ENCODE results near the gene ABRACL.
"Not testable (repeated sequence)": the region's sequence is repeated elsewhere in the genome, so short reads cannot be mapped to it uniquely, and the experiment has no call there.

The ABRACL gene

DNA sequence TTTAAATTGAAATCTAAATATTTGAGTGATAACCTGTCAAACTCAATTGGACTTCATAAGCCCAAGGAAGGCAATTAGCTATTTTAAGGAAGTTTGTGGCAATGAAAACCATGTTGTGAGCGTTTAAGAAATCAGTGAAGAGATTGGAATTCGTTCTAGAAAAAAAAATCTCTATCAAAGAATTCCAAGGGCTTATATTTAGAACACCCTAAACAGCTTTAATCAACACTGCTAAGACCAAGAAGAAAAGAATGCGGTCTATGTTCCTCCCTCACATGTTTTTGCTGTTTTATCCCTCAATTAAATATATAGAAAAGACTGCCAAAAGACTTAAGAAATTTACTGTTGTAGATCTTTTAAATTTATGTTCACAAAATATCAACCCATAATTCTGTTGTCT lies 16.6 kb upstream of the ABRACL start:
- no peak for DNase-seq (ENCODE audit: low spot score)

- no peak for DNase-seq (ENCODE audit: low spot score)
Measured at GRCh38 chr6:139013185-139013800, 15.3 kb upstream of the ABRACL start.

DNA sequence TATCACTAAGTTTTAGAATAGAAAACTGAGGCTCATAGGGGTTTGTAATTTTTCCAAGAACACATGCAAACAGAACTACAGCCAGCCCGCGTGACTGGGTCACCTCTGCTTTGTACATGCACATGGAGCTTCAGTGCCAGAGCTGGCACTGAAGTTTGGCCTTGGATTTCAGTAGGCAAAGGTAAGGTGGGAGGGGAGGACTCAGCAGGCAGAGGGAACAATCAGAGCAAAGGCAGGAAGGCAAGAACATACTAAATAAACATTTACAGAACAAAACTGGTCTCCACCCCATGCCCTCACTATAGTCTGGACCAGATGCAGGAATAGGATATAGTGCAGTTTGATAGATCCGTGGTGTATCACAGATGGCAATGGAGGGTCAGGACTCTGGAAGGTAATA lies 13.6 kb upstream of the ABRACL start:
- DNase-seq (ENCODE audit: low spot score) = no peak

GRCh38 chr6:139016337-139017213 lies 12.0 kb upstream of the ABRACL start:
- no peak for DNase-seq (ENCODE audit: low spot score)

GRCh38 chr6:139017227-139017626 lies 11.3 kb upstream of the ABRACL start:
- no peak for DNase-seq (ENCODE audit: low spot score)

DNA sequence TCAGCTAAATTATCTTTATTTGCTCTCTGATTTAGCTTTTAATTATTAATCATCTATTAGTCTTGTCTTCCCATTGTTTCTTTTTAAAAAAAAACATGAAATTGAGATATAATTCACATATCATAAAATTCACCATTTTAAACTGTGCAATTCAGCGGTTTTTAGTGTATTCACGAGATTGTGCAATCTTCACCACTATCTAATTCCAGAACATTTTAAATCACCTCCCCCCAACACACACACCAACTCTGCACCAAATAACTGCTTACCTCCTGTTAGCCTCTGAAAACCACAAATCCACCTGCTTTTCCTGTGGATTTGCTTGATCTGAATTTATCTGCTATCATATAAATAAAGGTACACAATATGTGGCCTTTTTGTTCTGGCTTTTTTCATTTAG lies 8.8 kb upstream of the ABRACL start:
- DNase-seq (ENCODE audit: low spot score) = no peak

DNA sequence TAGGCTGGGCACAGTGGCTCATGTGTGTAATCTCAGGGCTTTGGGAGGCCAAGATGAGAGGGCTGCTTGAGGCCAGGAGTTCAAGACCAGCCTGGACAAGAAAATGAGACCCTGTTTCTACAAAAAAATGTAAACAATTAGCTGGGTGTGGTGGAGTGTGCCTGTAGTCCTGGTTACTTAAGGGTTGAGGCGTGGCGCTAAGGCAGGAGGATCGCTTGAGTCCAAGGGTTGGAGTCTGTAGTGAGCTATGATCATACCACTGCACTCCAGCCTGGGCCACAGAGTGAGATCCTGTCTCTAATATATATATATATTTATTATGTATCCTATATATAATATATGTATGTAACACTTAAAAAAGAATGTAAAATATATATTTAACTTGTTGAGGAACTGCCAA lies 7.9 kb upstream of the ABRACL start:
- no peak for DNase-seq (ENCODE audit: low spot score)

DNA sequence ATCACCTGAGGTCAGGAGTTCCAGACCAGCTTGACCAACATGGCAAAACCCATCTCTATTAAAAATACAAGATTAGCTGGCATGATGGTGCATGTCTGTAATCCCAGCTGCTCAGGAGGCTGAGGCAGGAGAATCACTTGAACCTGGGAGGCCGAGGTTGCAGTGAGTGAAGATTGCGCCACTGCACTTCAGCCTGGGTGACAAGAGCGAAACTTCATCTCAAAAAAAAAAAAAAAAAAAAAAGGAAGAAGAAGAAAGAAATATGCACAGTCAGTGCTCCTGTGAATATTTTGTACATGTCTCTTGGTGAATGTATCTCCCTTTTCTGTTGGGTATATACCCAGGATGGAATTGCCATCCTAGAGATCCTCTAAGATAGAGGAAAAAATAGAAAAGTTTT lies 3.1 kb upstream of the ABRACL start:
- DNase-seq (ENCODE audit: low spot score) = not testable (repeated sequence)

DNA sequence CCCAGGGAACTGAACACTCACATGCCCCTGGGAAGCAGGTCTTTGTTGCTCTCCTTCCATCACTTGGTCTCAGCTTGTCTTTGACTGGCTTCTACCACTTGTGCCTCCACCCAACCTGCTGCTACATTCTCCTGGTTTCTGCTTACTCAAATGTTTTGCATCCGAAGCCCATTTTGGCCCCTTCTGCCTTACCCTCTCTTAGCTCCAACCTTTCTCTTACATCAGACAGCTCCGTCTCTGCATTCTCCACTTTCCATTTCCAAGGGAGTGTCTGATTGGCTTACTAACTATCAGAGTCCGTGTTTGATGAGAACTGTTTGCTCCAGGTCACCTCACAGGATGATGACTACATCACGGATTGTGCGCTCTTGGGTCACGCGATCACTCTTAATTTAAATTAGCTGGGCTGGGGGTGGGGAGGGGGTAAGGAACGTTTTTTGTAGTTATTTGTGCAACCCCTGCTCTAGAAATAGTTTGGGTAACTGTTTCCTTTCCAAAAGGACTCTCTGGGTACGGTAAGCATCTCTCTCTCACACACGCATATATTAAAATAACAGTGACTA lies 844 bp upstream of the ABRACL start:
- no peak for DNase-seq (ENCODE audit: low spot score)

DNA sequence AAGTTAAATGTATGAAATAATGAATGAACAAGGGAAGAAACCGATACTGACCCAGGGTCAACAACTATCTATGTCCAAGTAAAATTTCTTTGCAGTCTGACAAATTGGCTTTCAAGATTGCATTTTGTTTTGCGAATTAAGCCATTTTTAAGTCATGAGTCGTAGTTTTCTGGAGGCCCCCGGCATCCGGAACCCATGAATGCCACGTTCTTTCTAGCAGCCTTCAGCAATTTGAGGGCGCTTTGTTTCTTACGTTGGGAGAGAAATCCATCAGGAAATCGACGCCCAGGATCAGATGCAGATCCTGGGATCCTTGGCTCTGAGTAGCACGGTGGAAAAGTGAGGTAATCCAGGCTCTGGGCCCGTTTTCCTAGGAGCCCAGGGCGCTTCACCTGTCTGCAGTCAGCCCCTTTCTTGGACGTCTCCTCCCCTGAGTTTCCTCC lies 309 bp upstream of the ABRACL start:
- peak; percentile 67 for DNase-seq (ENCODE audit: low spot score)

- no peak for DNase-seq (ENCODE audit: low spot score)
Measured at GRCh38 chr6:139029470-139030227, 1.1 kb downstream of the ABRACL start.

DNA sequence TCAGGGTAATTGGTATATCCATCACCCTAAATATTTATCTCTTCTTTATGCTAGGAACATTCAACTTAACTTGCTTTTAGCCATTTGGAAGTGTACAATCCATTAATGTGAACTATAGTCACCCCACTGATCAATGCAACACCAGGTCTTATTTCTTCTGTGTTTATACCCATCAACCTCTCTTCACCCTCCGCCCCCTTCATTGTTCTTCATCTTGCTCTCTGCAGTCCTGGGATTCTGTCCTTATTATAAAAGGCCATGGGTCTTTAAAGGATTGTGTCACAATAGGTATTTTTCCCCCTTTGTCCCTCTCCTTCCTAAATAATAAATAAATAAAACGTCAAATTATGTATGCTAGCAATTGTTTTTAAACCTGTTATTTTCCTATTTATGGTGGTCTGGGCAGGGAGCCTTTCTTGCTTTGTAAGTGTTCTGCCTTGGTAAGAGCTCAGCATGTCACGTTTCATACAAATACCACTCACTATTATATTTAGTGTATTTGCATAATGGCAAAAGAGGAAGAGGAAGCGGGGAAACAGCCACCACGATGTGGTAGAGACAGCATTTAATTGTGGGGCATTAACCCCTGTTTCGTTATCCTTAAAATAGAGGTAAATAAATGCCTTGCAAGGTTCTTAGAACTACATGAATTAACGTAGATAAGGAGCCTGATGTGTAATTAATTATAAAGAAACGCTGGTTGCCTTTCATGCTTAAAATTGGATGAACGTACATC lies 1.9 kb downstream of the ABRACL start:
- DNase-seq (ENCODE audit: low spot score) = no peak

DNA sequence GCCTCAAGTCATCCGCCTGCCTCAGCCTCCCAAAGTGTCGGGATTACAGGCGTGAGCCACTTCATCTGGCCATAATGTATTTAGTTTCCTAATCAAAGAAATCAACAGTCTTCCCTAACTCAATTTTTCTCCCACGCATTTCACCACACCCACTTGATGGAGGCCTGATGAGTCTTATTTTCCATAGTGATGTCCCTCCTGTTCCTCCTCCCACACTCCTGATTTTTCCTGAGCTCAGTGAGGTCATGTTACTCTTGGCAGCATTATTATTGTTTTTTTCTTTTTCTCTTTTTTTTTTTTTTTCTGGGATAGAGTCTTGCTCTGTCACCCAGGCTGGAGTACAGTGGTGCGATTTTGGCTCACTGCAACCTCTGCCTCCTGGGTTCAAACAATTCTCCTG lies 8.9 kb downstream of the ABRACL start:
- no peak for DNase-seq (ENCODE audit: low spot score)

- DNase-seq (ENCODE audit: low spot score) = no peak
Measured at GRCh38 chr6:139044250-139044649, 15.7 kb downstream of the ABRACL start.

DNA sequence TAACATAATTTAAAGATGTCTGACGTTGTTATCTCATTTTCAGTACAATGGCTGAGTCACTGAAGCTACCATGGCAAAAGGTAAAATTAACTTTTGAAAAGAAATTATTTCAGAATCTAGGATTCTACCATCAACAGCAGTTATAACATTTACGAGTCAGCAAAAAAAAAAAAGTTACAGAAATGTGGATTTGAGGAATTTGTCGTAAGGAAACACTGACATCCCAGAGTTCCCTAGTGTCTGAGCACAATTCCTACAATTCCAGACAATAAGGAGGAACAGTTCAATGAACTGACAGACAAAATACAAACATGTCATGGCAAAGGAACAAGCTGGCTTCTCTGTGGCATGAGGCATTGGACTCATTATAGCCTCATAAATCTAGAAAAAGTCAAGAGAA lies 19.1 kb downstream of the ABRACL start:
- DNase-seq (ENCODE audit: low spot score) = no peak

DNA sequence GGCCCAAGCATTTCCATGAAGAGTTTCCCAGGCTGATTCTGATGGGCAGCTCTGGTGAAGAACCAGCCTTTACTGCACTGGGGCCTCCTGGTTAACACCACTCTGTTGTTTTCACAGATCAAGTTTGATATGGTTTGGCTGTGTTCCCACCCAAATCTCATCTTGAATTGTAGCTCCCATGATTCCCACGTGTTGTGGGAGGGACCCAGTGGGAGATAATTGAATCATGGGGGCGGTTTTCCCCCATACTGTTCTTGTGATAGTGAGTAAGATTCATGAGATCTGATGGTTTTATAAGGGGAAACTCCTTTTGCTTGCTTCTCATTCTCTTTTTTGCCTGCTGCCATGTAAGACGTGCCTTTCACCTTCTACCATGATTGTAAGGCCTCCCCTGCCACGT lies 20.4 kb downstream of the ABRACL start:
- not testable (repeated sequence) for DNase-seq (ENCODE audit: low spot score)

DNA sequence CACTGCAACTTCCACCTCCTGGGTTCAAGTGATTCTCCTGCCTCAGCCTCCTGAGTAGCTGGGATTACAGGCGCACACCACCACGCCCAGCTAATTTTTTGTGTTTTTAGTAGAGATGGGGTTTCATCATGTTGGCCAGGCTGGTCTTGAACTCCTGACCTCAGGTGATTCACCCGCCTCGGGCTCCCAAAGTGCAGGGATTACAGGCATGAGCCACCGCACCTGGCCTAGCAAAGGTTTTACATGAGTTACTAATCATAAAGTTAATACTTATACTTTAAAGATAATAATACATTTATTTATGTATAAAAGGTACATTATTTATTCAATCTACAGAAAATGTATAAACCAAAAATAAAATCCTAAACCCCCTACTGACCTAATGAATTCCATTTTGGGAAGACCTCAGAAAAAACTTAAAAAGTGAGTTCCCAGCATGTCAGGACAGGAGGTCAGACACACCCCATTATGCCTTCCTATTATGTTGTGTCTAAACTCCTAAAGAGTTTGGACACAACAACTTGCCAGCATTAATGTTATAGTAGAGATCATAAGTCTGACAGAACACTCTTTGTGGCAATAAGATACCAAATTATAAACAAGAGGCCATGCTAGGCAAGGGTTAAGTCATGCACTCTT lies 21.7 kb downstream of the ABRACL start:
- not testable (repeated sequence) for DNase-seq (ENCODE audit: low spot score)

DNA sequence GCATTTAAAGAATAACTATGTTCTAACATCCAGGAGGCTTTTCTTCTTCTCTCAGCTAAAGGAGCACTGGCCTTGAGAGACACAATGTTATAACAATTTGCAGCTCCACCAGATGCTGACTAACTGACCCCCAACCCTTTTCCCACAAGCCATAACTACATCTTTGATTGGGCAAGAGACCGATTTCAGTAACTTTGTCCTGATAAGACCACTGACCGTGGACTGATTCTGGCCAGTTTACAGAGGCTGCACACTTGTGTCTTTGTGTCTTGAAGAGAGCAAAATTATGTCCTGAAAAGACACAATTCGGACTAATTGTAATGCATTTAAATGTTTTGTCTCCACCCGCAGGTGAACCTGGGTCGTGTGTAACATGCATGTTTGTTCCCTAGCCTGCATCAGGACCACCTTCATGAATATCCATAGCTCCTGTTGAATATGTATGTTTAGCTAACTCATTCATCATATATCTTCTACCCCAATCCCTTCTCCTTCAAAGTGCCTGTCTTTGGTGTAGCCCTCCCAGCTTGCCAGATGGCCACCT lies 22.3 kb downstream of the ABRACL start:
- no peak for DNase-seq (ENCODE audit: low spot score)

GRCh38 chr6:139051396-139052060 lies 23.0 kb downstream of the ABRACL start:
- no peak for DNase-seq (ENCODE audit: low spot score)

DNA sequence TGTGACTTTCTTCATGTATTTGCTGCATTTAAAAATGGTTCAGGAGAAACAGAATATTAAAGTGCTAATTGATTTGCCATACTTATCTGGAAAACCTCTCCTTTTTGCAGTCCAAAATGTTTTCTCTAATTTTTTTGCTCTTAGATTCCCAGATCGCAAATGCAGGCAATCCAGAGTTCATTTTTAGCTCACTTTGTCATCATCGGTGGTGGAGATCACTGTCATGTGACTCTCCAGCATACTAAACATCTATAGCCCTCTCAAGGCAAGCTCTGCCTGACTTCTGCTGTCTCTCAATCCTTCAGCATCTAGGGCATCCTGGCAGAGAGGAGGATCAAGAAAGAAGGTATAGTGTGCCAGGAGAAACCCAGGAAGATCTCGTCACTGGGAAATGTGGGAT lies 24.8 kb downstream of the ABRACL start:
- no peak for DNase-seq (ENCODE audit: low spot score)

Data from left forelimb (tissue), 1 donor.